Cortex of kidney (tissue), 1 donor: ENCODE results near the gene CDKN2B.

Experiments used
- DNase-seq: peaks from one replicate; lab custom pipeline; 2025; lab: John Stamatoyannopoulos, UW

CDKN2B gene

DNA sequence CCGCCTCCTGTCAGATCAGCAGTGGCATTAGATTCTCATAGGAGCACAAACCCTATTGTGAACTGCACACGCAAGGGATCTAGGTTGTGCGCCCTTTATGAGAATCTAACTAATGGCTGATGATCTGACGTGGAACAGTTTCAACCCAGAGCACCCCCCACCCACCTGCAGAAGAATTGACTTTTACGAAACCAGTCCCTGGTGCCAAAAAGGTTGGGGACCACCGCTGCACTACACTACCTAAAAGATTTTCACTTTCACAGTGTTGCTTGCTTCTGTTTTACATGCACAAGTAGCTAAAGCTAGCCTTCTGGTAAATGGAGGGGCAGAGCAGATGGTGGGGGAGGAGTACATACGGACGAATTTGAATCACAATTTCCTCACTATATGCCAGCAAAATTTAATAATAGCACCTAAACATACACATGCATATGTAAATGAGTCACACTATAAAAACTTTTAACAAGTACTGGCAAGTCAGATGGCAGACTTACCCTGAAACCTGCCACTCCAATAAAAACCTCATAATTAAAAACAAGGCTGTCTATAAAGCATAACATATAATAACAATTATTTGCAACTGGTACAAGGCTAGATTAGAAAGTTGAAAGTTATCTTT, 24.0 kb upstream of the CDKN2B start:
- DNase-seq = no peak

DNA sequence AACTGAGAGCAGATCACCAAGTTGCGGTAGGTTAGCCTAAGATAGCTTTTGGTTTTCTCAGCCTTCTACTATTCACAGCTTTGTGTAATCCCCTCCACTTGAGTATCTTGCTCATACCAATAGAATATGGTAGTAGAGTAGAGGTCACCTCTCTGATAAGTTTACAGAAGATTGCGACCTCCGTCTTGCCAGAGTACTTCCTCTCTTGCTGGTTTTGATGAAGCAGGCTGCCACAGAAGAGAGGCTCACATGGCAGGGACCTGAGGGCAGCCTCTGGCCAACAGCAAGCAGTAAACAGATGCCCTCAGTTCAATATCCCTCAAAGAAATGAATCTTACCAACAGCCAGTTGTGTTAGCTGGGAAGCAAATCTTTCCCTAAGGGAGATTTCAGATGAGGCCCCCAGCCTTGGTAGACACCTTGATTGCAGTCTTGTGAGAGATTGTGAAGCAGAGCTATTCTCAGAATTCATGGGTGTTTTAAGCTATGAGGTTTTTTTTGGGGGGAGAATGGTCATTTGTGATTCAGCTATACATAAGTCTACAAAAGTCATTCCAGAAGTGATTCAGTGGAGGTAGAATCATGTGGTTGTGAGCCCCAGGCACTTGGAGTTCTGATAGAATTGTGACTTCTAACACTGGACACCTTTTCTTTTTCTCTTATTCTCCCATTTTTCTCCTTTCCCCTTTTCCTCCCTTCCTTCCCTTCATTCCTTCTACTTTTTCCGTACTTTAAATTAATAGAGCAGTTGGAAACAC, 22.7 kb upstream of the CDKN2B start:
- no peak for DNase-seq

DNA sequence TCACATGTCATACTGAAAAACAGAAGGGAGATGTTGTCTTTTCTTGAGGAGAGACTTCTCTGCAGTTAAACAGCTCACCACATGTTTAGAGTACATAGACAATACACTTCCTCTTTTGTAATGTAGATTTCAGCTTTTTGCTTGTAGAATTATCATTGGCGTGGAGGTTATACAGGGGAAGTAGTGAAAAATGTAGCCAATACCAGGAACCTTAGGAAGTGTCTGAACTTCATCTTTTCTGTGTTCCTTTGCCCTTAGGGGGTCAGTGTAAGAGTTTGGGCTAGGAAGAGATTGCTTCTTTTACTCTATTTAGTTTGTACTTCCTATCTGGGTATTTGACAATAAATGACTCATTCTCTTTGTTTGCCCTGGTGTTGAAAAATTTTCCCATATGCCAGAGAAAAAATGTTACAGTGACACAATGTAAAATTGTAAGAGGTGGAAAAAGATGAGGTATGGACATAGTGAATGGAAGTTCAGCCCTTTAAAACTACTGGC, 21.0 kb upstream of the CDKN2B start:
- DNase-seq = no peak

DNA sequence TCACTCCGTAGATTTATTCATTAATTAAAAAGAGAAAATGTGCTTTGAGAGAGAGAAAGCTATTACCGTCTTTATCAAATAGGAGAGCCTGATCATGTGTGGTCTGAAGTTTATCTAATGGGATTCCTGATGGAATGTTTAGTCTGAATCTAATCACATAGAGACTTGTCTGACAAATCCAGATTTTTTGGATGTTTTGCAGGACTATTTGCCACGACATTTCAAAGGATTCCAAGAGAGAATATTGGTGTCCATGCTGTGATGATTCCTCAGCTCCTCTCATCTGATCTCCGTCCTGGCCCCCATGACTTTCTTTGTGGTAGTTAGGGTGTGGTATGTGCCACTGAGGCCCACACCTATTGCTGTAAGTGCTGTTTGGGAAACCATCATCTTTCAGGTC, 20.1 kb upstream of the CDKN2B start:
- DNase-seq = no peak

DNA sequence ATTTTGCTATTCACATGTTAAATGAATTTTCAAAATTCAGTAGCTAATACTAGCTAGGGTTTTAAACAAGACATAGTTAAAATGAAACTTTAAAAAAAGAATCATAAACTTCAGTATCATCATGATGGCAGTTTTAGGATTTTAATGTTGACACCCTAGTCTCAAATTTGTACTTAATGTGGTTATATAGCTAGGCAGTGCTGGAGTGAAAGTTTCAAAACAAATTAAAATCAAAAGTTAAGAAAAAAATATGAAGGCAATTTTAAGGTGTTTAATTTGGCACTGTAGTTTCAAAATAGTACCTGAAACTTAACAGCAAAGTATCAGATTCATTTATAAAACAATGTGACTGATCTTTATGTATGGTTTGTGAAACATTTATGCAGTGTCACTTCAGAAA, 19.3 kb upstream of the CDKN2B start:
- DNase-seq = no peak

DNA sequence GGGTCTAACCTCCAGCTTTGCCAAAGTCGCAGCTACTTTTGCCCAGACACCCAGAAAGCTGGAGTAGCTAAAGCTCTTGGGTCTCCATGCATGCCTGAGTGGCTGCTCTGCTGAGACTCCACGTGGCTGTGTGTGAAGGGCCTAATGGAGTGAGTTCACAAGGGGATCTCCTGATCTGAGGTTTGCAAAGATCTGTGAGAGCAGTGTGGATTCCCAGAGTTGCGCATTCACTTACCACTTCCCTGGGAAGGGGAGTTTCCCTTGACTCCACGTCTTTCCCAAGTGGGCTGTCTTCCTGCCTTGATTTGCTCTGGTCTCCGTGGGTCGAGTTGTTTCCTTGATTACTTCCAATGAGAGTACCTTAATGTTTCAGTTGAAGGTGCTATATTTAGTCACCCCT, 17.6 kb upstream of the CDKN2B start:
- DNase-seq = no peak

DNA sequence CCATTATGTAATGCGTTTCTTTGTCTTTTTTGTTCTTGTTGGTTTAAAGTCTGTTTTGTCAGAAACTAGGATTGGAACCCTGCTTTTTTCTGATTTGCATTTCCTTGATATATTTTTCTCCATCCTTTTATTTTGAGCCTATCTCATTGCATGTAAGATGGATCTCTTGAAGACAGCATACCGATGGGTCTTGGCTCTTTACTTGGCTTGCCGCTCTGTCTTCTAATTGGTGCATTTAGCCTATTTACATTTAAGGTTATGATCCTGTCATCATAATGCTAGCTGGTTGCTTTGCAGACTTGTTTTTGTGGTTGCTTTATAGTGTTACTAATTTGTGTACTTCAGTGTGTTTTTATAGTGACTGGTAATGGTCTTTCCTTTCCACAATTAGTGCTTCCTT, 13.3 kb upstream of the CDKN2B start:
- no peak for DNase-seq

DNA sequence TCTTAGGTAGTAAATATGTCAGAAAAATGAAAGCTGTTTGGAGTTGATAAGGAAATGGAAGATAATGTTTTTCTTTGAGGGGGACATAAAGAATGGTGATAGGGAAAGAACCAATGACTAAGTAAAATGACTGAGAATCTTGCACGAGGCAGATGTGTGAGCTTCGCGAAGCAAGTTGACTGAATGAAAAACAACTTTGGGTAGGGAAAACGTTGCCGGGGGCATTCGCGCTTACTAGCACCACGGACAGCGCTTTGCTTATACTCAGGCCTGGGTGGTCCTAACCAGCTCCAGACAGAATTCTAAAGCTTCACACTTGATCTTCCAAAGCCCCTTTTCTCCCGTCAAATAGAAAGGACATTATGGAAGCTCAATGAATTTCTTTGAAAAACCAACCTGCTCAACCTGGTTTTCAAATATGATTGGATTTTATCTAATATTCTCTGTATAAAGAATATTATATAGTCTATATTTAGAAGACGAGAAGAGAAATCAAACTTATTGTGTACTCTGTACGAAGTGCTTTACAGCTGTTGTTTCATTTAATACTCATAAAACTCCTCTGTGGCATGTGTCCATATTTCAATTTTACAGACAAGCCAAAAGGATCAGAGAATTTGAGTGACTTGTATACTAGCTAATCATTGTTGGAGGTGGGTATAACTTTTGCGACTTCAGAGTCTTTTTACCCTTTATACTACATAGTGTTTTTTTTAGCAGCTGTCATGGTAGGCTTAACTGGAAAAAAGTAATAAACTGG, 1.9 kb upstream of the CDKN2B start:
- no peak for DNase-seq

DNA sequence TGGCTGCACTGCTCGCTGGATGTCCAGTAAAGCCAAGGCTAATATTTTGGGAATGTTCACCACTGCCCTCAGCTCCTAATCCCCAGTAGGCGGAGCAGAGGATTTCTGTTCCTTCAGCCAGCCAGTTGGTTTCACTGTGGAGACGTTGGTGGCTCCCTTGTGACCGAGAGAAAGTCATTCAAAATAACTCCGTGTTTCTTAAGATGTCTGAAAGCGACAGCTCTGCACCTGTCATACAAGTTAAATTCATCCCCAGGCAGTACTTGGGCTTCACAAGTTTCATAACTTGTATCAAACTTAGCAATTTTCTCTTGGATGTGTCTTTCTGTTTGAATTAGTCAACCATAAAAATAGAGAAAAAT, 382 bp upstream of the CDKN2B start:
- no peak for DNase-seq

DNA sequence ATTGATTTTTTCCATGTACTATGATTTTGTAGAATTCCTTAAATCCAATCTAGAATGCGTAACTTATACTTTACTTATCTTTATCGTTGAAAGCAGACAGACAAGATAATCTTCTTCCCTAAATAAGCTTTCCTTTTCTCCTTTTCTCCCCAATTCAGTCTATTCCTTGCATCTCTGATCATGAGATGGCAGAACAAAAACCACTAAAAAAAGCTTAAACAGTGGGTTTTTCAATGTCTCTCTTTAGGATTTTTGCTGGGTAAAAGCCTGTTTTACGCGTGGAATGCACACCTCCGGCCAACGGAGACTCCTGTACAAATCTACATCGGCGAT, 755 bp downstream of the CDKN2B start:
- DNase-seq = no peak

DNA sequence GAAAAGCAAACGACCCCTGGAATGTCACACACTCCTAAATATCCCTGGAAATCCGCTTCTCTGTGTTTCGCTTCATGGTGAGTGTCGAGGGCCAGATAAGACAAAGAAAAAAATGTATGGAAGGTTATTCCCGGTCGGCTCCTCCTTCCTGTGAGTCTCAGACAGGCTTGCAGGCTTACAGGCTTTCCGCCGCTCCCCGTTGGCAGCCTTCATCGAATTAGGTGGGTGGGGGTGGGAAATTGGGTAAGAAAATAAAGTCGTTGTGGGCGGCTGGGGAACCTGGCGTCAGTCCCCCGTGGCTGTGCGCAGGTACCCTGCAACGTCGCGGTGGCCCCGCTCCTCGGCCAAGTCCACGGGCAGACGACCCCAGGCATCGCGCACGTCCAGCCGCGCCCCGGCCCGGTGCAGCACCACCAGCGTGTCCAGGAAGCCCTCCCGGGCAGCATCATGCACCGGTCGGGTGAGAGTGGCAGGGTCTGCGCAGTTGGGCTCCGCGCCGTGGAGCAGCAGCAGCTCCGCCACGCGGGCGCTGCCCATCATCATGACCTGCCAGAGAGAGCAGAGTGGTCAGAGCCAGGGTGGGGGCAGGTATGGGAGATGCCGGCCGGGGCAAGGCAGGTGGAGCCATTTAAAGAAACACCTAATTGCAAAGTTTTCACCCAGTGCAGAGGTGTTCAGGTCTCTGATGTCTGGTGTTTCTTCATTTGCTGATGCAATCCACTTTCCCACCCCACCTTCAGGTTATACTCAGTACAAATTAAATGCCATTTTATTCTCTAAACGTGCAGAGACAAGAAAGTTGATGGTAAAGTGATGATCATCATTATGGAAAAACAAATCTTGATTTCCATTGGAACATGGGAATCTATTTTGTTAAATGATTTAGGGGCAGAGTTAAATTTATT, 3.2 kb downstream of the CDKN2B start:
- DNase-seq = no peak

DNA sequence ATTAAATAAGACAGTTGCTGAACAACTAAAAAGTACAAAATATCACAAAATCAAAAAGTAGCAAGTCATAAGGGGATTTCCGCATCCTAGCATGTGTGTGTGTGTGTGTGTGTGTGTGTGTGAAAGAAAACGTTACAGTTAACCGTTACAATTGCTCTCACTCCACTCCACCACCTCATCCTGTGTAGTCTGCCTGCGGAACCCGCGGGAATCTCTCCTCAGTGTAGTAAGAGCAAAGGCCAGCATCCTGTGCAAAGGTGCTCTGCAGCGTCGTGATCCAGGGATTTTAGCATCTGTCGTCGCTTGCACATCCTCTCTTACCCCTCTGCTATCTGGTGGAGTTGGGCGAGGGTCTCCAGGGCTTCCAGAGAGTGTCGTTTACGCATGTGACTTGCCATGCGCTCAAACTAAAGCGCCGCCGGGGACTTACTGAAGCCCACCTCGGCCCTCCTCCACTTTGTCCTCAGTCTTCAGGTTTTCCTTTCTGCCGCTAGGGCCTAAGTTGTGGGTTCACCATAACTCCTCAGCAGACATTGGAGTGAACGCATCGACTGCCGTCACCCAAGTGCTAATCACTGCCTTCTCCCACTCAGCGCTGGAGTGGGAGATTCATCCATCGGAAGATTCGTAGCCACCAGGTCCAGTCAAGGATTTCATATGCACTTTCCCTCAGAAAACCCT, 3.9 kb downstream of the CDKN2B start:
- no peak for DNase-seq

DNA sequence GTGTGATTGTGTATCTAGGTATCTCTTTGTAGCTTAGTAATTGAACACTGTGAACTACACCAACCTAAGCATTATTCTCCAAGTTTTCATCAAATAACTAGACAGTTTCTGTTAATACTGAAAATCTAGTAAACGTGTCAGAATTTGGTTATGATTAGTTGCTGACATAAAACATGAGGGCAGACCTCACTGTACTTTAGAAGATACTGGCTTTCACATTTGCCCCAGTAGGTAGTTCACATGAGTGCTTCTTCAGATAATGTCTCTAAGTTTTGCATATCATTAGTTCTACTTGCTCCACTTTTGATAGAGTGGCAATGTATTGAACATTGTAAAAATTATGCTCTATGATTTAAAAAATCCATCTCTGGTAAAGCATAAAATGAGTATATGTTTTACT, 7.1 kb downstream of the CDKN2B start:
- no peak for DNase-seq

DNA sequence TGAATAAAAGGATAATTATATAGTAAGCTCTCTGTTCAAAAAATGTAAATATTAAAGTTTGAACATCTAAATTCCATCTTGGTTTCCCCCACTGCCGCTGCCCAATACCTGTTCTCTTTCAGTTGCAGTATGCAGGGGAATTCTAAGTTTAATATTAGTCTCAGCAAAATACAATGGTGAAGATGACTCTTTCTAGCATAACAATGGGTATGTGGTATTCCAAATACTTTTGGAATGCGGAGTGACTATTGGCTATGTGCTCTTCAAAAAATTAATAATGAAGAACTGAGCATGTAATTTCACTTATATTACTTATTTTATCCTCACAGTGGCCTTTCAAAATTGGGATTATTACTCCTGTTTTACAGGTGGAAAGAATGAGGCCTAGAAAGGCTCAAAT, 11.1 kb downstream of the CDKN2B start:
- no peak for DNase-seq

DNA sequence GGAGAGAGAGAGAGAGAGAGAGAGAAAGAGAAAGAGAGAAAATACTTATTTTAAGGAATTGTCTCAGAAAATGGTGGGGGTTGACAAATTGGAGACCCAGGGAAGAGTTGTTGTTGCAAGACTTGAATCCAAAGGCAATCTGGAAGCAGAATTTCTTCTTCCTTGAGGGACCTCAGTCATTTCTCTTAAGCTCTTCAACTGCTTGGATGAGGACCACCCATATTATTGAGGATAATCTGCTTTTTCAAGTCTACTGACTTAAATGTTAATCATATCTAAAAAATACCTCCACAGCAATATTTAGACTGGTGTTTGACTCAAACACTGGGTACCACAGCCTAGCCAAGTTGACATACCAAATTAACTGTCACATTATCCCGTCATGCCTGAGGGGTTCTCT, 11.6 kb downstream of the CDKN2B start:
- no peak for DNase-seq

DNA sequence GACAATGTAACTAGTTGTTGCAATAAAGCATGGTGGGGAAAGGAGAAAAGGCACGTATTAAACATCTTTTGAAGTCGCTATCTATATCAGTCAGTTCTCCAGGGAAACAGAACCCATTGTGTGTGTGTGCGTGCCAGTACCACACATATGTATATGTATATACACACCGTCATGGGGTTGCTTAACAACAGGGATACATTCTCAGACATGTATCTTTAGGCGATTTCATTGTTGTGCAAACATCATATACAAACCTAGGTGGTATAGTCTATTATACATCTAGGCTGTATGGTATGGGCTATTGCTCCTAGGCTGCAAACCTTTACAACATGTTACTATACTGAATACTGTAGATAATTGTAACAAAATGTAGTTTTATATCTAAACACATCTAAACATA, 12.2 kb downstream of the CDKN2B start:
- no peak for DNase-seq

DNA sequence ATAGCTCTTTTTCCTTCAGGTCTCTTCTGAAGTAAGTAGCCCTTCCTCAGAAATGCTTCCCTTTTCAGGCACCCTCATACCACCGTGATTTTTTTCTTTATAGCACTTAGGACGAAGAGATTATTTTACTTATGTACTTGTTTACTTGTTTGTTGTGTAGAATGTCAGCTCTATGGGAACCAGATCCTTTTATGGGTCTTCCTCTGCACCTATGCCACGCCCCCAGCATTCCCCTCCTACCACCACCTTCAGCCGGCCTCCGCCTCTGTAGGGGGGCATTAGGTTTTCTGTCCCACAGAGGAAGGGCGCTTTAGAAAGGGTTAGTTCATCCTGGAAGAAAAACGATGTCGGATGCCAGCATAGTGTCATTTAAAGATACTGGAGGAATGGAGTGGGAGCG, 12.7 kb downstream of the CDKN2B start:
- DNase-seq = no peak

DNA sequence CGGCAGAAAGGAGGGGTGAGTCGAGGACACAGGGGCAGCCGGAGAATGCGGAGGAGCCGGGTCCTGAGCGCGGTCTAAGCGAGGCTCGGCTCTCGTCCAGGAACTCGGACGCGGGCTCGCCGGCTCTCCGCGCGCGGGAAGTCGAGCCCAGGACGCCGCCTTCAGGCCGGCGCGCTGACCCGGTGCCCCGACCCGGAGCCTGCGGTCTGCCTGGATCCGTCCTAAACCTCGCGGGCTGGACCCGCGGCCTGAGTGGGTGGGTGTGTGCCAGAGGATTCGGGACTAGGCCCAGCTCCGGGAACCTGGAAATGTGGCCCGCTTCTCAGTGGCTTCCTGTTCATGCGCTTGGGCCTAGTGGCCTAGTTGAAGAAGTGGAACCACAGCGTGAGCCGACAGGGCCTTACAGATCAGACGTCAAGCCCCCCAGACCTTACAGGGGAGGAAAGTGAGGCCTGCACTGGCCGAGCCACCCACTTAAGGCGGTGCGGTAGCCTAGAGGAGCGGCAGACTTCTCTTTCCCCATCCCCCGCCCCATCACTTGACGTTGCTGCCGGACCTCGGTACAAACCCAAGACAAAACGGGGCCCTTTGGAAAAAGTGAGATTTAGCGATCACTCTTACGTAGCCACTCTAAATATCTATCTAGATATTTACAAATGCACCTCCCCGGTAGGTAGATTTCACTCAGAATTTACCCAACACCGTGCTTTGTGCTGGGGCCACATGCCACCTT, 13.3 kb downstream of the CDKN2B start:
- DNase-seq = no peak

DNA sequence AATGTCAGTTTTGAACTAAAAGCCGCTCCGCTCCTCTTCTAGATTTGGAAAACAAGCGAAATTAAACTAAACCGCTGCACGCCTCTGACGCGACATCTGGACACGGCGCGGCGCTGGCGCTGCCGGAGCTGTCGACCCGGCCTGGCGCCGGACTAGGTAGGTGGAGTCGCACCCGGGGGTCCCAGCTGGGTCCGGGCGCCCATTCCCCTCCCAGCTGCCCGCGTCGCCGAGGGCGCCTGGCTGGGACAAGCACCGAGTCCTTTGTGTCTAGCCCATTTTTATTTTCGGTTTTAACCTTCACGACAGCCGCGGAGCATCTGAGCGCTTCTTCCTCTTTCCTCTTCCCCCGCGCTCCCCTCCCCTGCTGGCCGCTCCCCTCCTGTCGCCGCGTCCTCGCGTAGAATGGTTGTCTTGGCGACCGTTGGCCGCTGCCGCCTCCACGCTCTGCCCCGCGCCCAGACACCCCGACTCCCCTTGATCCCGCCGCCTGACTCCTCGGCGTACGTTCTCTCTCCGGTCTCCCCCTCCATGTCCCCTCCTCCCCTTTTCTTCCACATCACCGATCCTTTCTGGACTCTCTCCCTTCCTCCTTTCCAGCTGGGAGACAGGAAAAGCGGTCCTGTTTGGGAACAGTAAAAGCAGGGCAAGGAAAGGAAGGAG, 14.0 kb downstream of the CDKN2B start:
- no peak for DNase-seq

DNA sequence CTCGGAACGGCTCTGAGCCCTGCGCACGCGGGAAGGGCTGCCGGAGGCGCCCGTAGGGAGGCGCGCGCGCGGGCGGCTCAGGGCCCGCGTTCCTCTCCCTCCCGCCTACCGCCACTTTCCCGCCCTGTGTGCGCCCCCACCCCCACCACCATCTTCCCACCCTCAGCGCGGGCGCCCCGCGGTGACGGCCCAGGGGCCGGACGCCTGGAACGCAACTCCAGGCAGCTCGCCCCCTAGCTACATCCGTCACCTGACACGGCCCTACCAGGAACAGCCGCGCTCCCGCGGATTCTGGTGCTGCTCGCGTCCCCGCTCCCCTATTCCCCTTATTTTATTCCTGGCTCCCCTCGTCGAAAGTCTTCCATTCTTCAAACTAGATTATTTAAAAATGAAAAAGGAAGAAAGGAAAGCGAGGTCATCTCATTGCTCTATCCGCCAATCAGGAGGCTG, 14.5 kb downstream of the CDKN2B start, which contains the start of gene CDKN2B-AS1:
CDKN2B-AS1 (plus strand) TSS at position 236 of the 450 bp plus-strand sequence.
- DNase-seq = no peak
